ENCODE results near the gene NUDC. TPM values are rescaled to one million over a fixed set of nuclear protein-coding genes. Genes with fewer than 3 reads are reported as not detected.

NUDC gene
- total and polyA plus RNA-seq, 2 of the 13 experiments (the other 11 are each of a cell fraction or from before 2014, with no cell fraction given), result 34.7 to 104 TPM

DNA sequence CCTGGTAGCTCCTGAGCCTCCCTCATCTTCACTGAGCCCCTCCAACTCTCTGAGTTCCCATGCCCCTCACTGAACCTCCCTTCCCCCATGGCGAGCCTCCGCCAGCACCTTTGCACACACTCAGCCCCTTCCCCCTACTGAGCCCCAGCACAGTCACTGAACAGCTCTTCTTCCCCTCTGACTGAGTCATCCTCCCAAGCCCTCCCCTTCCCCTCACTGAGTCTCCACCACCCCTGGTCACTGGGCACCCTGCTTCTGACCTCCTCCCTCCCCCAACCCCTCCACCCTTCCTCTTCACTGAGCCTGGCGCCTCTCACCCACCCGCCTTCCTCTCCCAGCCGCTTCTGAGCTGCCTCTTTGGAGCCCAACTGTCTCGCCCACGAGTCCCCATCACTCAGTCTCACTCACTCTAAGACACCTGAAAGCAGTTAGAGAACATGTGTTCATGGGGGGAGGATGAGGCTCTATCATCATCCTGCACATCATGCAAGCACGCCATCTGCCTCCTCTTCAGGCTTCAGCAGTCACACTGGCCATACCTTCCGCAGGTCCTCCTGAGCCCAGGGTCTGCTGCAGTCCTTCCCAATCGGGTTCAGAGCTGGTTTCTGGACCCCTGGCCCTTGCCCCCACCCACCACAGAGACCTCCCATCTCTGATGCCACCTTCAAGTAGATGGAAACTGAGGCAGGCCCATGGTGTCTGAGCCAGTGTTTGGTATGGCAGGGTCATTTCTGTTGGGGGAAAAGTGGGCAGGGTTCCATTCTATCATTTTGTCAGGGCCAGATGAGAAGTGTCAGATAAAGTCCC is 70.0 kb downstream of the NUDC start (continued):
- TF ChIP-seq ZNF318 (CRISPR knock-in tag; IDR thresholded peaks at IDR 0.05) (no peak), NPAS2 (CRISPR knock-in tag; IDR thresholded peaks at IDR 0.05; ENCODE audit: borderline replicate concordance) (no peak), ZNF484 (CRISPR knock-in tag; IDR thresholded peaks at IDR 0.05; ENCODE audit: borderline replicate concordance, low read depth) (no peak), ZNF414 (CRISPR knock-in tag; IDR thresholded peaks at IDR 0.05) (no peak), ZNF12 (CRISPR knock-in tag; IDR thresholded peaks at IDR 0.05) (0 out of 2 replicates have a peak, but pooled peaks have one; percentile 13), TERF1 (CRISPR knock-in tag; IDR thresholded peaks at IDR 0.05) (no peak), TFDP2 (CRISPR knock-in tag; IDR thresholded peaks at IDR 0.05) (no peak), TRIM24 (CRISPR knock-in tag; IDR thresholded peaks at IDR 0.05) (0 out of 2 replicates have a peak, but pooled peaks have one; percentile 13), THAP8 (CRISPR knock-in tag; IDR thresholded peaks at IDR 0.05; ENCODE audit: borderline replicate concordance) (no peak), HOXA7 (CRISPR knock-in tag; IDR thresholded peaks at IDR 0.05) (no peak), CREB1 (IDR thresholded peaks at IDR 0.05) (peak; percentile 45; the same call in 1 of the 2 replicates), CREB1 (CRISPR knock-in tag; IDR thresholded peaks at IDR 0.05) (peak; percentile 22; the same call in 1 of the 2 replicates), ZNF639 (CRISPR knock-in tag; conservative IDR thresholded peaks at IDR 0.05) (no peak), ZNF761 (CRISPR knock-in tag; conservative IDR thresholded peaks at IDR 0.05) (peak; percentile 41; the same call in 1 of the 2 replicates)

All from HepG2 (cell line).